ENCODE data around the gene KRTAP5-6.

DNA sequence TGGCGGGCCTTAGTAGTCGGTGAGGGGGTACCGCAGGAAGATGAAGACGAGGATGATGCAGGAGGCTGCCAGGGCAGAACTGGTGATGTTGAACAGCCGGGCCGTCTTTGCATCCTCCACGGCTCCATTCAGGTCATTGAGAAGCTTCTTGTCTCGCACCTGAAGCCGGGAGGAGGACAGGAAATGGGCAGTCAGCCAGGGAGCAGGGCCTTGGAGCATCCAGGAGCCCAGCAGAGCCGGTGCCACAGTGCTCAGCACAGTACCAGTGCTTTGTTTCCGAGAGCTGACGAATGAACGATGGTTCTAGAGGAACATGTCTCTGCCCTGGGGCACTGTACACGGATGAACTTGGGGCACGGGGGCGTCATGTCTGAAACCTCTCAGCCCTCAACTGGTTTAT lies 38.3 kb downstream of the KRTAP5-6 start:
- no peak for TF ChIP-seq MAX (IDR thresholded peaks at IDR 0.05; ENCODE audit: low read depth, low read length)
- no peak for TF ChIP-seq CTCF (IDR thresholded peaks at IDR 0.05; ENCODE audit: low read depth, low read length)
- TF ChIP-seq POLR2A (IDR thresholded peaks at IDR 0.05; ENCODE audit: extremely low read depth, insufficient read length) = no peak
